GM06990 (cell line): ENCODE data around the gene SFTPA2.
"Not testable (repeated sequence)": the region's sequence is repeated elsewhere in the genome, so short reads cannot be mapped to it uniquely, and the experiment has no call there.

Source experiments
- DNase-seq: peaks from one replicate; pipeline ENCODE4 v3.0.0-alpha.2; 2011; ENCODE audit not compliant: insufficient read length; ENCODE audit errors: extremely low read depth
- H3K27me3 ChIP-seq: replicated peaks from 2 replicates; pipeline ENCODE4 v1.6.0; 2011; ENCODE audit warnings: low read length; ENCODE audit not compliant: control insufficient read depth, insufficient read depth
- H3K36me3 ChIP-seq: 2 replicates; pipeline ENCODE4 v1.5.1; 2011; ENCODE audit warnings: low read length; ENCODE audit not compliant: control insufficient read depth, insufficient read depth
- H3K4me3 ChIP-seq: replicated peaks from 2 replicates; pipeline ENCODE4 v1.5.1; 2011; ENCODE audit warnings: low read depth, mild to moderate bottlenecking, control low read depth, low read length
- CTCF ChIP-seq: IDR thresholded peaks from 2 replicates; pipeline ENCODE4 v1.5.1; 2011; ENCODE audit warnings: low read length, control low read depth, mild to moderate bottlenecking, inconsistent platforms; ENCODE audit not compliant: insufficient read depth, poor library complexity, severe bottlenecking

Gene SFTPA2

GRCh38 chr10:79560160-79560709, at the start of gene SFTPA2:
SFTPA2 (minus strand) TSS chr10:79560407; CDS start chr10:79559483, 924 bp downstream.
- H3K4me3 ChIP-seq, result no peak within 1 kb of the TSS
- no peak for TF ChIP-seq CTCF
- no peaks in the 10 kb centered on the region for H3K27me3 ChIP-seq
- H3K36me3 ChIP-seq, result no peaks in the 10 kb centered on the region
- DNase-seq, result no peak

- DNase-seq, result peak; percentile 26
- Histone ChIP-seq H3K4me3 (no peak overlapping the region), H3K27me3 (no peaks in the 10 kb centered on the region; the same call in 1 of the 2 replicates), H3K36me3 (no peaks in the 10 kb centered on the region)
- peak; percentile 81 for TF ChIP-seq CTCF
Measured at GRCh38 chr10:79608505-79609375, 48.5 kb upstream of the SFTPA2 start.

- no peak for DNase-seq
- H3K27me3 ChIP-seq, result no peaks in the 10 kb centered on the region
- H3K36me3 ChIP-seq, result no peaks in the 10 kb centered on the region
- H3K4me3 ChIP-seq, result no peak overlapping the region
- no peak for TF ChIP-seq CTCF
Measured at GRCh38 chr10:79605308-79605707, 45.1 kb upstream of the SFTPA2 start.

GRCh38 chr10:79604294-79604693, 44.1 kb upstream of the SFTPA2 start:
- Histone ChIP-seq H3K36me3 (no peaks in the 10 kb centered on the region), H3K4me3 (no peak overlapping the region), H3K27me3 (no peaks in the 10 kb centered on the region)
- TF ChIP-seq CTCF, result no peak
- DNase-seq, result no peak

- DNase-seq, result no peak
- no peak for TF ChIP-seq CTCF
- Histone ChIP-seq H3K4me3 (no peak overlapping the region), H3K27me3 (no peaks in the 10 kb centered on the region), H3K36me3 (no peaks in the 10 kb centered on the region)
Measured at GRCh38 chr10:79602953-79603352, 42.7 kb upstream of the SFTPA2 start.

GRCh38 chr10:79601939-79602338, 41.7 kb upstream of the SFTPA2 start:
- DNase-seq, result no peak
- H3K4me3 ChIP-seq, result no peak overlapping the region
- no peaks in the 10 kb centered on the region for H3K36me3 ChIP-seq
- TF ChIP-seq CTCF, result no peak
- no peaks in the 10 kb centered on the region for H3K27me3 ChIP-seq

GRCh38 chr10:79599644-79600043, 39.4 kb upstream of the SFTPA2 start:
- DNase-seq, H3K36me3 ChIP-seq, H3K4me3 ChIP-seq, H3K27me3 ChIP-seq: not testable (repeated sequence)
